Left lobe of liver (tissue), 2 donors: ENCODE measurements around the gene PGM3. TPM values are rescaled to one million over a fixed set of nuclear protein-coding genes. Genes with fewer than 3 reads are reported as not detected.
"Not testable (repeated sequence)": the region's sequence is repeated elsewhere in the genome, so short reads cannot be mapped to it uniquely, and the experiment has no call there.

ENCODE experiments used
- ATAC-seq: fragments of 200-7000 bp; cut with Tn5 transposase; one replicate; pipeline ENCODE4 v1.9.1; 2020; ENCODE audit warnings: mild to moderate bottlenecking, moderate library complexity
- DNase-seq: peaks from one replicate; pipeline ENCODE4 v3.0.0-alpha.2; 2020; ENCODE audit warnings: low spot score
- total RNA-seq: library from RNA; stranded (reverse); gene quantifications from one replicate; pipeline ENCODE4 v1.2.1, GENCODE V29; 2021
- donor health status: DM: no; HTN: no; CAD: no; lungs with moderate emphysema.
- donor health status: DM: no; HTN: yes; CAD: no.

Gene PGM3
- total RNA-seq, result 40.8 TPM

GRCh38 chr6:83192871-83193746 is at the start of gene PGM3, which contains the start of gene RWDD2A:
Gene PGM3 (minus strand): TSS chr6:83193265. CDS start chr6:83191012, 2,253 bp downstream.
Gene RWDD2A (plus strand): TSS chr6:83193357. CDS start chr6:83194452, 1,095 bp downstream.
- DNase-seq (peak; percentile 91), ATAC-seq (peak; percentile 97)

- DNase-seq (no peak), ATAC-seq (no peak)
These were observed 38.1 kb upstream of the PGM3 start for GRCh38 chr6:83231146-83231545.

DNA sequence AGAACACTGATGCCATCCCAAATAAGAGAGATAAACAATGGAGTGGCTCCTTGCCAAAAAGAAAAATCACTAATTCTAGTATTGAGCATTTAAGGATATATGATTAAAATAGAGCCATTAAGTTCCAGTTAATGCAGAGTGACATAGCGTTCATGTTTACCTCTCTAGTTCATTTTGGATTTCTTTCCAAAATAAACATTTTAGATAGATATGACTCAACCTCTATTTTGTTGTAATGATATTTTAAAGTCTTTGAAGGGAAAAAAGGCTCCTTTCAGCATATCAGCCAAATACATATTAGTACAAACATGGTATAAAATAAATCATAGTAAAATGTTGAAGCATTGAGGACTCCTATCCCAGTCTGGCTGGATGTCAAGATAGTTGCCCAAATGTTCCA is 33.5 kb upstream of the PGM3 start:
- ATAC-seq (no peak), DNase-seq (no peak)

DNA sequence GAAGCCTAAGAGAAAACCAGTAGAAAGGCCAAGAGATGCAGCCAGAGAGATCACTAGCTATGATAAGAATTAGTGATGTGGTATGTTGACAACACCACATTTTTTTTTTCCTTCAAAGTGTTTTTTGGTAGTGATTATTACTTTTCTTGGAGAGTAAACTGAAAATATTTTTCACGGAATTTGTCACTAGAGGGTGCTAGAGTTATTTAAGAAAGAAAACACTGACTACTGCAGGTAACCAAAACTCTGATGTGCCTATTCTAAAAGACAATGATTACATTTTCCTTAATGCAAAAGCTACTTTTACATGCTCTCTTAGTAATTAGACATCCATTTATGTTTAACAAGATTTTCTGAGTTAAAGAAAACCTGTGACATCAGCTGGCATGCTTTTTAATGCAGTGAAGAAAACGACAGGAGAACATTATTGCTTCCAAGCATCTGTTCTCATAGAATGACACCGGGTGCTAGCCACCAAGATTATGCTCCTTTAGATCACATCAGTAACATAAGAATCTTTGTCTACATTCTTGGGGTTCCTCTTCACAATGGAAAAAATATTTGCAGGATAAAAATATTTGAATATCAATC is 28.9 kb upstream of the PGM3 start:
- no peak for DNase-seq
- ATAC-seq, result peak; percentile 55

- ATAC-seq, result no peak
- no peak for DNase-seq
These were observed 28.2 kb upstream of the PGM3 start for GRCh38 chr6:83221276-83221675.

DNA sequence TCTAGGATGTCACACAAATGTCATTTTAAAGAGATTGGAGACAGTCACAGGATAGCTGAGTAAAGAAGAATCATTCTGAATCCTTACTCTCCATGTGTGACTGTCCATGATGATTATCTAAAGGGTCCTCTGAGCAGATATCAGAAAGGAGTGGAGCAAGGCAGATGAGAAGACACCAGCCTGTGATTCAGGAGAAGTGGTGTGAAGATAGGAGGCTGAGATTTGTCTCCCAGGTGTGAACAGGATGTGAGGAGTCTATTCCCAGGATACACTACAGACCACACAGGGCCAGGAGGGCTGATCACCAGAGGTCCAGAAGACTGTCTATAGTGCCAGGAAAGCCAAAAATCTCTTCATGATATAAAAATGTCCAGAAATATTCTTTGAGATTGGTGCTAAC is 27.1 kb upstream of the PGM3 start:
- no peak for ATAC-seq
- no peak for DNase-seq

GRCh38 chr6:83218646-83219045 is 25.6 kb upstream of the PGM3 start:
- DNase-seq (no peak), ATAC-seq (no peak)

- DNase-seq (no peak), ATAC-seq (no peak)
These were observed 23.7 kb upstream of the PGM3 start for GRCh38 chr6:83216806-83217205.

GRCh38 chr6:83215131-83216047 is 22.3 kb upstream of the PGM3 start:
- ATAC-seq (peak; percentile 100), DNase-seq (peak; percentile 54)

DNA sequence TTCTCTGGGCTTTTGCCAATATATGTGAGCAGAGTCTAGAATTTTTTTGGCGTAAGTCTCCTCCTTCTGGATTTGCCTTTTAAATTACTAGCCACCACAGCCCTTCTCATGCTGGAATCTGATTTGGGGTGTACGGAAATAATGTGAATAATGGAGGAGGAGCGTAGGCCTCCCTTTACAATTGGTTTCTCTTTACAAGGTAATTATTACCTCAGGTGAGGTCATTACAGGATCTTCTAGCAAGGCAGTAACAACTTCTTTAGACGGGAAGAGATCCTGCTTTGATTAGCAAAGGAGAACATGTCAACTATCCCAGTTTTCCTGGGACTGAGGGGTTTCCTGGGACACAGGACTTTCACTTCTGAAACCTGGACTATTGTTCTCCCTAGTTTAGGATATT is 9.0 kb upstream of the PGM3 start:
- DNase-seq (no peak), ATAC-seq (no peak)

GRCh38 chr6:83199863-83200225 is 6.8 kb upstream of the PGM3 start:
- DNase-seq (no peak), ATAC-seq (no peak)

GRCh38 chr6:83199173-83199862 is 6.3 kb upstream of the PGM3 start:
- ATAC-seq (no peak), DNase-seq (no peak)

DNA sequence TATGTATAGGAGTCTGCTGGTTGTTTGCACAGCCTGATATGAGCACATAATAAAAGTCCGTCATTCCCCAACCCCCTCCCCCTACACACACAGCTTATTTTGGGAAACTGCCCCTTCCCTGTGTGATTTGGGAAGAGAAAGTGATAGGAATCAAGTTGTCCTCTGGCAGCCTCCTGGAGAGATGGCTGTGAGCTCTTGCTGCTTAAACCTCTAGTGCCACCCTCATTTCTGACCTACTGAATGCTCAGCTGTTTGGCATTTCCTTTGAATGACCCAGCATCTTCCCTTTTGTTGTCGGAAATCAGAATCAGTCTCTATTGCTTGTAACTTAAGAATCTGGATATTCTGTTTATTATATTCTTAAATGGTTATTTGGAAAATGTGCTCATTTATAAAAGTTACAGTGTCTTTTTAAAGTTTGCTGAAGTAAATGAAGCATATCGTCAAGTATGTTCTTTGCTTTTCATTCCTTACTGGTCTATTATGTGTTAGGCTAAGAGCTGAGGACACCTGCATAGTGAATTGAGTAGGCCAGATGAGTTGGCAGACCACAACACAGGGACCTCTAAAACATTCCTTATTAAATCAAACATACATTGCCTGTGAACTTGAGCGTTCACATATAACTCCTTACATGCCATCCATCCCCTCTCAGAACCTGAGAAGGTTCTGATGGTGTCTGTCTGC is 5.6 kb upstream of the PGM3 start:
- DNase-seq (no peak), ATAC-seq (no peak)

DNA sequence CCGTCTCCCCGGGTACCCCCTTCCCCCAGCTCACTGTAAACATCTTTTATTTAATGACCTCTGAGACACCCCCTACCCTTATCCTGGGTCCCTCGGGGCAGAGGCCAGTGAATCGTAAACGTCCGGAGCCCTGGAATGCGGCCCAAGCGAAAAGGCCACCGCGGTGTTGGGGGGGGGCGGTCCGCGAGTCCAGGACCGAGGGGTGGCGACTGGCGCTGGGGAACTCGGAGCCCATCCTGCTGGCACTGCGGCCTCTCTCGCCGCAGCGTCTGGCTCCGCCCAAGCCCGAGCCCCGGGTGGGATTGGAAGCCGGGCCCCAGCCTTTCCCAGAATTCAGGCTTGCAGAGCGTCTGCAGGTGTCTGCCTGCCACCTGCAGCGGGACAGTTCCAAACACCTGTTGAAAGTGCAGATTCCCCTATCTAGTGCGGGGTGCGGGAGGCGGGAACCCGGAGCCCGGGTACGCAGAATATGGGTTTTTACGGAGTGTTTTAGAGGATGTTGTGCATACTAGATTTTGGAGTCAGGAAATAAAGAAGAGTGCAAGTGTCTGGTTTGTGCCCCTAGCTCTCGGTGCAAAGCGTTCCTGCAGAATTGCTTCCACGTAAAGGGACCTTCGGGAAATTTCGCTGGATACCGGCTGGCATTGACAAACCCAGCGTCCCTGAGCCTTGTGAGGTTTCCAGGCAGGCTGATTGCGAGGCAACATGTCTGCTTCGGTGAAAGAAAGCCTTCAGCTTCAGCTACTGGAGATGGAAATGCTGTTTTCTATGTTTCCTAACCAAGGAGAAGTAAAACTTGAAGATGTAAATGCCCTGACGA is 892 bp upstream of the PGM3 start:
- peak; percentile 74 for ATAC-seq
- peak; percentile 69 for DNase-seq

- DNase-seq, result no peak
- no peak for ATAC-seq
These were observed 609 bp downstream of the PGM3 start for GRCh38 chr6:83192456-83192855.

GRCh38 chr6:83191974-83192373 is 1.1 kb downstream of the PGM3 start:
- not testable (repeated sequence) for DNase-seq, ATAC-seq

DNA sequence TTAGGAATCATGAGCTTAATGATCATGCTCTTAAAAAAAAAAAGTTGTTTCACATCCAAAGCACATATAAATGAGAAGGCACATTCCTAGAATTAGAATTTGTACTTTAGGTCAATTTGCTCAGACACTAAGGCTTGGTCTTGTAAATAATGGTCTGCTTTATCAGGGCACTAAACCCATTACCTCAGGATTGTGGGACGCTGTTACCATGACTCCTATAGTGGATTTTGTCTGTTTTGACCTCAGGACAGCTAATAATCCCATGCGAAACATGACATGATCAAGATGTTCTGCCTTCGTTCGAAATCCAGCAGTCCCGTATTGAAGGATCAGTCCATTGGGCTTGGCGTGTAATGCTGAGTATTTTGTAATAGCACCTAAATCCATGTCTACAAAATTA is 2.4 kb downstream of the PGM3 start:
- DNase-seq (no peak), ATAC-seq (no peak)

GRCh38 chr6:83188501-83188900 is 4.6 kb downstream of the PGM3 start:
- DNase-seq, result no peak
- ATAC-seq, result no peak

DNA sequence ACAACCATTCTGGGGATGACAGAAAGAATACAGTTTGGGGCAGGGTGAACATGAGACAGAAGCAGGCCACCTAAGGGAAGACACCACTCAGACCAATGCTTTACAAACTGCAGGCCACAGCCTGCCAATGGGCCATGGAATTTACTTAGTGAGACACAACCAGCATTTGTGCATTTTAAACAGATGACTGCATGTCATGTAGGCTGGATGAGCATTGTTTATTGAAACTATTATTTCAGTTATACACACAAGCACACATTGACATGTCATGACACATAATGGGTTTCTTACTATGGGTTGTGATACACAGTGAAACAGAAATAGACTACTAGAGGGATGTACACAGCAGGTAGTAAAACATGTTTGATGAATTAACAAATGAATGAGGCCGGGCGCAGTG is 8.0 kb downstream of the PGM3 start:
- no peak for DNase-seq
- ATAC-seq, result no peak
